IPS DF 19.7 (cell line): ENCODE results near the gene POLDIP2.
"Not testable (repeated sequence)": the region's sequence is repeated elsewhere in the genome, so short reads cannot be mapped to it uniquely, and the experiment has no call there.

Source experiments
- DNase-seq: peaks from one replicate; pipeline ENCODE4 v3.0.0-alpha.2; 2013; ENCODE audit warnings: low read depth, low spot score

The POLDIP2 gene

GRCh38 chr17:28365487-28365886, 8.2 kb upstream of the POLDIP2 start:
- no peak for DNase-seq

- DNase-seq, result no peak
Measured at GRCh38 chr17:28364665-28365363, 7.5 kb upstream of the POLDIP2 start, which contains the start of gene SEBOX. Gene SEBOX (minus strand): TSS chr17:28365199. CDS start chr17:28365151, 48 bp downstream.

- no peak for DNase-seq
Measured at GRCh38 chr17:28363776-28364650, 6.7 kb upstream of the POLDIP2 start.

GRCh38 chr17:28363186-28363585, 5.9 kb upstream of the POLDIP2 start:
- DNase-seq, result no peak

- no peak for DNase-seq
Measured at GRCh38 chr17:28357901-28358197, 522 bp upstream of the POLDIP2 start.

GRCh38 chr17:28350271-28350670, 7.1 kb downstream of the POLDIP2 start:
- no peak for DNase-seq

DNA sequence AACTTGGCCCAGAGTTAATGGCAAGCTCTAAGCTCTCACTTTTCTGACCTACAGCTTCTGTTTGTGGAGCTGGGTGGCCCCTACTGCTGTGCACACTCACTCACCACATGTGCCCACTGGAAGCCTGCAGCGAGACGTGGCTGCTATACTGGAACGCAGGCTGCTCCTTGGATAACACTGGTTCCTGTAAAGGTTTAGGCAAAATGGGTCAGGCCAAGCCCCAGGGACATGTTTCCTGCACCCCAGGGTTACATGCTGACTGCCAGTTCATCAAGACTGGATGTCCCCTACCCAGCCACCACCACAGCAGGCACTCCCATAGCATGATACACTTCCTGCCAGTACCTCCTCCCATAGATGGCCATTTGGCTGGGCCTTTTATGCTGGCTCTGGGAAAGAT, 8.3 kb downstream of the POLDIP2 start:
- no peak for DNase-seq

DNA sequence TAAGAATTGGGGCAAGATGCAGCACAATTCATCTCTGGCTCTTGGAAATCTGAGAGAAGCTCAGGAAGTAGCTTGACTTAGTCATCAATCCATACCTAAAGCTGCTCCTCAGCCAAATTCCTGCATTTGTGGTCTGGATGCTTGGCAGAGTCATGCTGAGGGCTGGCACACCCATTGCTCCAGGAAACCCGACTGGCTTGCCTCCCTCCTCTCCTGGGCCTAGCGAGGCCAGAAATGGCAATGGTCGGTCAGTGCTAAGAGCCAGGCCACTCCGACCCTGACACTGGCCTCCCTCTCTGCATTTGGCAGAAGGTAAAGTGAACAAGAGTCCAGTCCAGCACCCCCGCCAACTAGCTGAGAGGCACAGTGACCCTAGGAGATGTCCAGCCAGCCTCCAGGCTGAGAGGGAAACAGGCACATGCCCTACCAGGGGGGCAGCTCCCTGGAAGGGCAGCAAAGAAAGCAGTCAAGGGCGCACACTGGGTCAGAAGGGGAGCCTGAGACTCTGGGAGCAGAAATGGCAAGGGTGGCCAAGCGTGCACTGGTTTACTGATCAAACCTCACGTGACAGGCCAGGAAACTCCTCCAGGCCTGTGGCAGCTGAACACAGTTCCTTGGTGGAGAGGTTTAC, 10.0 kb downstream of the POLDIP2 start:
- DNase-seq, result no peak

DNA sequence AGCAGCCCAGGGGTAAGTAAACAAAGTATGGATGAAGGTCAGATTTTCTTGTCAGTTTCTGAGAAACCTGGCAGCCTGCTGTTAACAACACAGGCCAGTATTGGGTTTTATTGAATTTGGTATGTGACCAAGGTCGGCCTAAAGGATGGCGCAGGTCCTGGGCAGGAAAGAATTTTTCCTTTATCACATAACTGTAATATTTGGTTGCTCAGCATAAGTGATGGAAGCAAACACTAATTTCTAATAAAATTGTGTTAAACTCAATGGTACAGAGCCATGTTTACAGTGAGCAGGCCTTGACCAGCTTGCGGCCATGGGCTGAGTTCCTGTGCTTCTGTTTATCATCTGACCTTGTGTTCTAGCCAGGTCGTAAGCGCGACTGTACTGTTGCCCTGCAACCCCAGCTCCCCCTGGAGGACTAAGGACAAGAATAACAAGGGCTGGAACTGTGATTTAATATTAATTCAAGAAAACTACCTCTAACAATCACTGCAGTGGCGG, 10.5 kb downstream of the POLDIP2 start:
- DNase-seq, result no peak

DNA sequence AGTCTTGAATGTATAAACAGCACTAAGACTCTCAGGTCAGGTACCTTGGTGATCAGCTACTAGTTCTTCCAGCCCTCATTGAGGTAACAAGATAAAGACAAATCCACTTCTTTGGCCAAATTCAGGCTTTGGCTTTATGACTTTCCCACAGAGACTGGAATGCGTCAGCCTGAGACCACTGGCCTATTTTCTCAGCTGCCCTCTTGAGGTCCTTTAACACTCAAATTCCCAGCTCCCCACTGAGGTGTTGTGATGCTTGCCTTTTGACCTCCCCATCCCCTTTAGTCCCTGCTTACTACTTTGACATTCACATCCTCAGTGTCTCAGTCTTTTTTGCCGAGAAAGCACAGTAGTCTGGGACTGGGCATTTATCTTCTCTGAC, 11.1 kb downstream of the POLDIP2 start:
- DNase-seq, result no peak

DNA sequence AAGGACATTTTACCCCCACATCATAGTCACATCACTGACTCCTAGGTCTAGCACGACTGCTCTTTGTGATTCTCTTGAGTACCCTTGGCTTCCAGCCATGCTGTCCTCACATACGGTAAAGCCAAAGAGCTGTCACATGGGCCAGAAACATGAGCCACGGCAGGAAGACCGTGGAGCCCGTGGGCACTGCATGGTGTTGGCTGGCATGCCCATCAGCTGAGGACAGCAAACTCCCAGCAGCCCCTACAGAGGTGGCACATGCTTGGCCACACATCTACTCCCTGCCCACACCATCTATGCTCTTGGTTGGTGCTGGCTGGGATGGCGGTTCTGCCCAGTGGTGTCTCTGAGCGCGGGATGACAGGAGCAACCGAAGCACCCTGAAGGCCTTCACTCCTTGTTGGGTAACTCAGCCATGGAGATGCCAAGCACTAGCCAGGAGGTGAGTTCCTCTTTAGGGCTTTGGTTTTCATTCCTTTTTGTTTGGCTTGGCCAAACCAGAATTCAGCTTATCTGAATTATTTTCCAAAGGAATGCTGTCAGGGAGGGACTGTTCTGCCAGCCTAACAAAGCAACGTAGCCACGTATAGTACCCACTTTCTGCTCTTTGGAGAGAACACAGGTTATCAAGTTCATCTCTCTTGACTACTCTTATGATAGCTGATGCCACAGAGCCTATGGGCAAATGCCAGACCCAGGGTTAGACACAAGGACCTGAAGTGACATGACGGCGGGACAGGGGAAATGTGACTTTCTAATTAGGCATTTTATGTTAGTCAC, 11.7 kb downstream of the POLDIP2 start:
- DNase-seq, result no peak

DNA sequence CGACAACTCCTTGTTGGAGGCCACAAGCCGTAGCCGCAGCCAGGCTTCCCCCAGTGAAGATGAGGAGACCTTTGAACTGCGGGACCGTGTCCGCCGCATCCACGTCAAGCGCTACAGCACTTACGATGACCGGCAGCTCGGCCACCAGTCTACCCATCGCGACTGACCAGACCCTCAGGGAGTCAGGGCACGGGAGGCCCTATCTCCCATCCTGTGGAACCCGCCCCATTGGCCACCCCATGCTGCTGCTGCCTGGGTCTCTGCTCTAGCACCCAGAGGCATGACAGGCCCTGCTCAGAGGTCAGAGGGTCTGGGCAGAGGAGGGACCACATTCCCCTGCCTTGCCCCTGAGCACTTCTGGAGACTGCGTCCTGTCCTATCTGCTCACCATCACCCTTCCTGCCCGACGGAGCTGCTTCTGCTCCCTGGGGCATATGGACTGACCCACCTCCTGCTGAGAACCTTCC, 12.9 kb downstream of the POLDIP2 start:
- DNase-seq, result no peak

- no peak for DNase-seq
Measured at GRCh38 chr17:28344011-28344410, 13.3 kb downstream of the POLDIP2 start.

DNA sequence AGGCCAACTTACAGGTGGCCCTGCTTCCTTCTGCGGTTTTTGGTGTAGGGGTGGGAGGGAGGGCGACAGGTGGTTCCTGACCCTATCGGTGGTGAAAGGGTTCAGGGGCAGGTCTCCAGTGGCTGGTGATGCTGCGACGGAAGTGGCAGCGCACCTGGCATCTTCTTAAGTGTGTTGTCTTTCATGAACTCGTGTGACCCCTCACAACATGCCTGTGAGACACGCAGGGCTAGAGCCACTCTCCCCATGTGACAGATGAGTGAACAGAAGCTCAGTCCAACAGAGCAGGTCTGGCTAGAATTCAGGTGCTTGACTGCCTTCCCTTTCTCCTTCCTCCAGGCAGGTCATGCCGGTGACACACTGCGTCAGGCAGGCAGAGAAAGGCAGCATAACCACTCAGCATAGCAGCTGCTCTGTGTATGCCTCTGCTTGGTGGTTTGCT, 13.8 kb downstream of the POLDIP2 start:
- DNase-seq, result no peak

DNA sequence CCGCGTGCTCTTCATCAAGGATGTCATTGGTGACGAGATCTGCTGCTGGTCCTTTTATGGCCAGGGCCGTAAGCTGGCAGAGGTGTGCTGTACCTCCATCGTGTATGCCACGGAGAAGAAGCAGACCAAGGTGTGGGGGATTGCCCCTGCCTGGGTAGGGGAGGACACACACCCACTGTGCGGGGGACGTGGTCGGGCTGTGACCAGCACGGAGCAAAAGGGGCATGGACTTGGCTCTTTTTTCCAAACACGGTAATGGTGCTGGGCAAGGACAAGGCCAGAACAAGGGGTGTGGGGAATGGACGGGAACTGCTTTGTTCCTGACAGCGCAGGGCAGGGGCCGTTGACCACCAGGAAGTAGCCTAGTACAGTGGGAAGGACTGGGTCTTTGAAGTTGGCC, 15.0 kb downstream of the POLDIP2 start:
- no peak for DNase-seq

- no peak for DNase-seq
Measured at GRCh38 chr17:28341516-28341915, 15.8 kb downstream of the POLDIP2 start.

DNA sequence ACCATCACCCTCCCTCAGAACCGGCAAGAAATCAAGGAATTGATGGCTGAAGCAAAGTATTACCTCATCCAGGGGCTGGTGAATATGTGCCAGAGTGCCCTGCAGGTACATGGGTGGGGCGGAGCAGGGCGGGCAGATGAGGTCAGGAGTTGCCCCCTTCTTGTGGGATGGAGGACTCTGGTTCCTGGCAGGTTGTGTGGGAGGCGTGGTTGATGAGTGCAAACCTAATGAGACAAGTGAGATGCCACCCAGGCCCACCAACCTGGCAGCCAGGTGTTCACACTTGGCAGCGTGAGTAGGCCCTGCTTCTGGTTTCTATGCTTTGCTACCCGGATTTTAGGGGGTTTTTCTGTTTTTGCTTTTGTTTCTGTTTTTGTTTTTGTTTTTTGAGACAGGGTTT, 17.0 kb downstream of the POLDIP2 start:
- no peak for DNase-seq

- no peak for DNase-seq
Measured at GRCh38 chr17:28339431-28339830, 17.9 kb downstream of the POLDIP2 start.

GRCh38 chr17:28338769-28339212, 18.5 kb downstream of the POLDIP2 start:
- not testable (repeated sequence) for DNase-seq

GRCh38 chr17:28338056-28338768, 19.1 kb downstream of the POLDIP2 start:
- DNase-seq, result no peak
